Retinal pigment epithelial cell (primary cell): ENCODE measurements around the gene PAPOLA.

ENCODE experiments used
- DNase-seq: peaks from one replicate; pipeline ENCODE4 v3.0.0-alpha.2; 2010; ENCODE audit warnings: low read depth
- H3K4me3 ChIP-seq: 2 replicates; pipeline ENCODE4 v1.5.1; 2011; ENCODE audit warnings: mild to moderate bottlenecking, low read length, control low read depth, moderate library complexity
- TF ChIP-seq, protein P1 (sequence below): conservative IDR thresholded peaks from 2 replicates; pipeline ENCODE4 v1.5.1; 2011; ENCODE audit warnings: low read depth, low read length, control low read depth, inconsistent platforms

PAPOLA gene

DNA sequence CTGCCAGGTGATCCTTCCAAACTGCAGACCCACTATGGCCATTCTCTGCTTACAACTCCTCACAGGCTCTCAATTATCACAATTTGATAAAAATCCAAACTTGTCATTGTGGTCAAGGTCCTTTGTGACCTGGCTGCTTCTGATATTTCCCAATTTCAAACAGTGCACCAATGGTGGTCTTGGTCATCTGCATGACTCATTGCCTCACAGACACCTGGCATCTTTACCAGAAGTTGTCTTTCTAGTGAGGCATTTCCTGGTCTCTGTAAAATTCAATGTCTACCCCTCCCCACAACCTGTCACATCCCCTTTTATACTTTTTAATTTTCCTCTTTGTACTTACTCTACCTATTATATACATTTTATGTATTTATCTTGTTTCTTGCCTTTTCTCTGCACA lies 17.8 kb upstream of the PAPOLA start:
- DNase-seq, result no peak
- TF ChIP-seq, protein P1, sequence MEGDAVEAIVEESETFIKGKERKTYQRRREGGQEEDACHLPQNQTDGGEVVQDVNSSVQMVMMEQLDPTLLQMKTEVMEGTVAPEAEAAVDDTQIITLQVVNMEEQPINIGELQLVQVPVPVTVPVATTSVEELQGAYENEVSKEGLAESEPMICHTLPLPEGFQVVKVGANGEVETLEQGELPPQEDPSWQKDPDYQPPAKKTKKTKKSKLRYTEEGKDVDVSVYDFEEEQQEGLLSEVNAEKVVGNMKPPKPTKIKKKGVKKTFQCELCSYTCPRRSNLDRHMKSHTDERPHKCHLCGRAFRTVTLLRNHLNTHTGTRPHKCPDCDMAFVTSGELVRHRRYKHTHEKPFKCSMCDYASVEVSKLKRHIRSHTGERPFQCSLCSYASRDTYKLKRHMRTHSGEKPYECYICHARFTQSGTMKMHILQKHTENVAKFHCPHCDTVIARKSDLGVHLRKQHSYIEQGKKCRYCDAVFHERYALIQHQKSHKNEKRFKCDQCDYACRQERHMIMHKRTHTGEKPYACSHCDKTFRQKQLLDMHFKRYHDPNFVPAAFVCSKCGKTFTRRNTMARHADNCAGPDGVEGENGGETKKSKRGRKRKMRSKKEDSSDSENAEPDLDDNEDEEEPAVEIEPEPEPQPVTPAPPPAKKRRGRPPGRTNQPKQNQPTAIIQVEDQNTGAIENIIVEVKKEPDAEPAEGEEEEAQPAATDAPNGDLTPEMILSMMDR, result no peak

DNA sequence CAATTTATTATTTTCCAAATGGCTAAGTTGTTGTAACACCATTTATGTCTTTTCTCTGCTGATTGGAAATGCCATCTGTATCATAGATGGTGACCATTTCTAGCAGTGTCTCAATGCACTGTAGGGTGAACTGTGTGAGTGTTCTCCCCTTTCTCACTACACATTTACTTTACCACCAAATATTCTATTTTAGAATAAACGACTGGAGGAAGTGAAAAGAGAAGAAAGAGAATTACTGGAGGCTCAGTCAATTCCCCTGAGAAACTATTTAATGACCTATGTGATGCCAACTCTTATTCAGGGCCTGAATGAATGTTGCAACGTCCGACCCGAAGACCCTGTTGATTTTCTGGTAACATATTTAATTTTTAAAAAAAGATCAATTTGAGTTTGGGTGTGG lies 15.5 kb upstream of the PAPOLA start:
- no peak for DNase-seq
- H3K4me3 ChIP-seq, result no peak overlapping the region
- TF ChIP-seq, protein P1, result no peak

More for the DNA sequence above, 17.8 kb upstream of the PAPOLA start:
- H3K4me3 ChIP-seq, result no peak overlapping the region

DNA sequence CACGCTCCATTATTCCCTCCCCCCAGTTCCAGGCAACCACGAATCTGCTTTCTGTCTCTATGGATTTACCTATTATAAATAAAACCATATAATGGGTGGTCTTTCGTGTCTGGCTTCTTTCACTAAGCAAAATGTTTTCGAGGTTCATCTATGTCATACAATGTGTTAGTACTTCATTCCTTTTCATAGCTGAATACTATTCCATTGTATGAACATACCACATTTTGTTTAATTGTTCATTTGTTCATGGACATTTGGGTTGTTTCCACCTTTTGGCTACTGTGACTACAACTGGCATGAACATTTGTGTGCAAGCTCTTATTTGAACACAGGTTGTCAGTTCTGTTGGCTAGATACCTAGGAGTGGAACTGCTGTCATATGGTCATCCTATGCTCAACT lies 12.9 kb upstream of the PAPOLA start:
- H3K4me3 ChIP-seq, result no peak overlapping the region
- DNase-seq, result no peak
- TF ChIP-seq, protein P1, result no peak

DNA sequence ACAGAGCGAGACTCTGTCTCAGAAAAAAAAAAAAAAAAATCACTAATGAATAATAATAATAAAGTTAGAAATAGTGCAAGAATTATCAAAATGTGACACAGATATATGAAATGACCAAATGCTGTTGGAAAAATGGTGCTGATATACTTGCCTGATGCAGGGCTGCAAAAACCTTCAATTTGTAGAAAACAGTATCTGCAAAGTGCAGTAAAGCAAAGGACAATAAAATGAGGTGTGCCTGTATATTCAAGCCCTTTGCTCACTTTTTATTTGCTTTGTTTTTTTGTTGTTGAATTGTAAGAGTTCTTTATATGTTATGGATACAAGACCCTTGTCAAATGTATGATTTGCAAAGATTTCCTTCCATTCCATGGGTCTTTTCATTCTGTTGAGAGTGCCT lies 9.0 kb upstream of the PAPOLA start:
- TF ChIP-seq, protein P1, result no peak
- DNase-seq, result no peak
- no peak overlapping the region for H3K4me3 ChIP-seq

DNA sequence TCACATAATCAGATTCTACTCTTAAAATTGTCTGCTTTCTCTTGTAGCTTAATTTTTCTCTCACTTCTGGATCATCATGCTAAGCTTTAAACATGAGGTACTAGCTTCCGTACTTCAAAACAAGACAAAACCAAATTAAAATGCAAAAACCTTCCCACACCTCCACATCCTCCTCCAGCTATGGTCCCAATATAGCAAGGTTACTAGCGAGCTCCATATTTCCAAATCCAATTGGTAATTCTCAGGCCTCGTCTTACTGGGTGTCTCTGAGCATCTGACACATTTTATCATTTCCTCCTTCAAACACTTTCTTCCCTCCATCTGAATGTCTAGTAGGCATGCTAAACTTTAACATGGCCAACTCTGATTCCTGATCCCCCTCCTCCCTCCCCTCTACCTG lies 7.9 kb upstream of the PAPOLA start:
- DNase-seq, result no peak
- TF ChIP-seq, protein P1, result no peak
- H3K4me3 ChIP-seq, result no peak overlapping the region

DNA sequence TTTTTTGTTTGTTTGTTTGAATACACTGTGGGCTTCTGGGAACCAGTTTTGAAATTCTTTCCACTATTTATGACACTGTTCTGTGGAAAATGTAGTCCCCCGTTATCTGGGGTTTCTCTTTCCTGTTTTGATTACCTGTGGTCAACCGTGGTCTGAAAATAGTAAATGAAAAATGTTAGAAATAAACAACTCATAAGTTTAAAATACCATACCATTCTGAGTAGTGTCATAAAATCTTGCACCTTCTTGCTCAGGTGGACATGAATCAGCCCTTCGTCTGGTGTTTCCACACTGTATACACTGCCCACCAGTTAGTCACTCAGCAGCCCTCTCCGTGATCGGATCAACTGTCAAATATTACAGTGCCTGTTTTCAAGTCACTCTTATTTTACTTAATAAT lies 5.1 kb upstream of the PAPOLA start:
- DNase-seq, result no peak
- TF ChIP-seq, protein P1, result no peak
- no peak overlapping the region for H3K4me3 ChIP-seq

DNA sequence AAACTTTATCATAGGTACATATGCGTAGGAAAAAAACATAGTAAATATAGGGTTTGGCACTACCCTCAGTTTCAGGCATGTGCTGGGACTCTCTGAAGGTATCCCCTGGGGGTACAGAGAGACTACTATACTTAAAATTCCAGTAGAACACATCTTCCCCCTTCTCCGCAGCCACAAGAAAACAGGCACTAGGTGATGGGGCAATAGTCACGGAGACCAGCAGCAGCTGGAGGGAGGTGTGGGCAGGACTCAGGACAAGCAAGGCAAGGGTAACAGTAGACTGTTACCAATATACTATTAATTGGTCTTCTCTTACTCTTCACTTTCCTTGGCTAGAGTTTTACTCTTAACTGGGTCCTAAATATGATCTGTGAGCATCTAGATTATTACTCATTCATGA lies 4.6 kb upstream of the PAPOLA start:
- no peak for DNase-seq
- TF ChIP-seq, protein P1, result no peak
- H3K4me3 ChIP-seq, result no peak overlapping the region
